ENCODE measurements around the gene SLC35F2.

The SLC35F2 gene

DNA sequence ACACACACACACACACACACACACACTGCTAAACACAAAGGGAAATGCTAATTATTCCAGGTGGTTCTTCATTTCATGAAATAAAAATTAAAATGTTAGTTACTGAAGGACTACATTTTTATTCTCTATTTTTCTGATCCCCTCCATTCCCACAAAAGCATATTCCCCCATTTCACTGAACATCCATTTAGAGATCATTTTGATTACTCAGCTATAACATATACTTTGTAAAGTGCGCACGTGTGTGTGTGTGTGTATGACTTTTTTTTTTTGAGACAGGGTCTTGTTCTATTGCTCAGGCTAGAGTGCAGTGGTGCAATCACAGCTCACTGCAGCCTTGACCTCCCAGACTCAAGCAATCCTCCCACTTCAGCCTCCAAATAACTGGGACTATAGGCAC is 42.6 kb downstream of the SLC35F2 start:
- no peak for TF ChIP-seq BACH2 (CRISPR knock-in tag; IDR thresholded peaks at IDR 0.05; ENCODE audit: borderline replicate concordance)
- no peak for TF ChIP-seq RARB (CRISPR knock-in tag; IDR thresholded peaks at IDR 0.05)
- TF ChIP-seq ZNF70 (CRISPR knock-in tag; IDR thresholded peaks at IDR 0.05): no peak
- TF ChIP-seq, protein P1, sequence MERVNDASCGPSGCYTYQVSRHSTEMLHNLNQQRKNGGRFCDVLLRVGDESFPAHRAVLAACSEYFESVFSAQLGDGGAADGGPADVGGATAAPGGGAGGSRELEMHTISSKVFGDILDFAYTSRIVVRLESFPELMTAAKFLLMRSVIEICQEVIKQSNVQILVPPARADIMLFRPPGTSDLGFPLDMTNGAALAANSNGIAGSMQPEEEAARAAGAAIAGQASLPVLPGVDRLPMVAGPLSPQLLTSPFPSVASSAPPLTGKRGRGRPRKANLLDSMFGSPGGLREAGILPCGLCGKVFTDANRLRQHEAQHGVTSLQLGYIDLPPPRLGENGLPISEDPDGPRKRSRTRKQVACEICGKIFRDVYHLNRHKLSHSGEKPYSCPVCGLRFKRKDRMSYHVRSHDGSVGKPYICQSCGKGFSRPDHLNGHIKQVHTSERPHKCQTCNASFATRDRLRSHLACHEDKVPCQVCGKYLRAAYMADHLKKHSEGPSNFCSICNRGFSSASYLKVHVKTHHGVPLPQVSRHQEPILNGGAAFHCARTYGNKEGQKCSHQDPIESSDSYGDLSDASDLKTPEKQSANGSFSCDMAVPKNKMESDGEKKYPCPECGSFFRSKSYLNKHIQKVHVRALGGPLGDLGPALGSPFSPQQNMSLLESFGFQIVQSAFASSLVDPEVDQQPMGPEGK (CRISPR knock-in tag; IDR thresholded peaks at IDR 0.05; ENCODE audit: borderline replicate concordance): no peak
- TF ChIP-seq, protein P2, sequence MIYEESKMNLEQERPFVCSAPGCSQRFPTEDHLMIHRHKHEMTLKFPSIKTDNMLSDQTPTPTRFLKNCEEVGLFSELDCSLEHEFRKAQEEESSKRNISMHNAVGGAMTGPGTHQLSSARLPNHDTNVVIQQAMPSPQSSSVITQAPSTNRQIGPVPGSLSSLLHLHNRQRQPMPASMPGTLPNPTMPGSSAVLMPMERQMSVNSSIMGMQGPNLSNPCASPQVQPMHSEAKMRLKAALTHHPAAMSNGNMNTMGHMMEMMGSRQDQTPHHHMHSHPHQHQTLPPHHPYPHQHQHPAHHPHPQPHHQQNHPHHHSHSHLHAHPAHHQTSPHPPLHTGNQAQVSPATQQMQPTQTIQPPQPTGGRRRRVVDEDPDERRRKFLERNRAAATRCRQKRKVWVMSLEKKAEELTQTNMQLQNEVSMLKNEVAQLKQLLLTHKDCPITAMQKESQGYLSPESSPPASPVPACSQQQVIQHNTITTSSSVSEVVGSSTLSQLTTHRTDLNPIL (CRISPR knock-in tag; IDR thresholded peaks at IDR 0.05; ENCODE audit: low read depth): no peak
- no peak for TF ChIP-seq ARNTL (CRISPR knock-in tag; IDR thresholded peaks at IDR 0.05; ENCODE audit: borderline replicate concordance, low read depth)
- no peak for TF ChIP-seq OSR1 (CRISPR knock-in tag; IDR thresholded peaks at IDR 0.05)
- no peak for ATAC-seq

DNA sequence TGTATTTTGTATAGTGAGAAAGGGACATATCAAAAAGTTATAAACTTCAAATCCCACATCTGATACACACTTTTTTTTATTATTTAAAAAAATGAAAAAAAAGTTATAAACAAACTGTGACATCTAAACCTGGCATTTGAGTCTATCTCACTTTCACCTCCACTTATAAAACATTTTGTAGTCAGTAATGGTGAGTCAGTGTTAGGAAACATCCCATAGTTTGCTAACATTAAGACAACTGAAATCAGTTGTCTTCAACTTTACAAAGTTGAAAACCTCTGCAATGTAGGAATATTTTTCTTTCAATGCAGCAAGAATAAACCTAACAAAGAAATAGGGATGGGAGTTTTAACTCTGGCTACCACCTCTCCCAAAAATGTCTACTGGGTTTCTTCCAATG is 47.7 kb downstream of the SLC35F2 start:
- TF ChIP-seq, protein P1 (CRISPR knock-in tag; IDR thresholded peaks at IDR 0.05; ENCODE audit: borderline replicate concordance): no peak
- TF ChIP-seq ZFP30 (CRISPR knock-in tag; IDR thresholded peaks at IDR 0.05) (no peak), ZC3H10 (CRISPR knock-in tag; IDR thresholded peaks at IDR 0.05) (no peak)
- no peak for ATAC-seq

DNA sequence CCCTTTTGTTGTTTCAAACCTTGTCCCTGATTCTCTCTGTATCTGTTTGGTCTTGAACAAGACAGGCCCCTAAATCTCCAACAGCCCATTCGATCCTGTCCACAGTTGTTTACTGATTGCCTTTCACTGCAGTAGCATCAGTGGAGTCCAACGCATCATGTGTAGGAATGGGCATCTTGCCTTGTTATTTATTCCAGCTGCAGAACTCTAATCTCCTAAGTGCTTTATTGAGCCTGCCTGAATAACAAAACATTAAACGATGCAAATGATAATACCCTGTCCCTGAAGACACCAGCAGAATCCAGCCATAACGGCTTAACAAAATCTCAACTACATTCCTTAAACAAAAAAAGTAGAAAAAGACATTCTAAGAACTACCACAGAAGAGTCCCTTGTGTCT is 50.1 kb downstream of the SLC35F2 start:
- ATAC-seq: no peak

DNA sequence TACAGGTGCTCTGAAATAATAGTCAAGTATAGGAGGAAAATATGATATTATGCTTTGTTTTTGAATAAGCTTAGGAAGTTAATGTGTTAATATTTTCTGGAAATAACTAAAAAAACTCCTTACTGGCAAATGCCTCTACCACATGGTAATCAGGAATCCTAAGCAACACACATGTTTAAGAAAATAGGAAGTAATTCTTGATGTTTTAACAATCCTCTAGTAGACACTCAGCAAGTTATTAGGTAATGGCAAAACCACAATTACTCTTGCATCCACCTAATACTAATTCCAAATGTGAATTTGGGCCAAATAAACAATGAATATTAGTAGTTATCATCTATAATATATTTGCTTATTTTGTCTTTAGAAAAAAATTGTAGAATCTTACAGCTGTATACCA is 53.6 kb downstream of the SLC35F2 start:
- no peak for ATAC-seq
- TF ChIP-seq RARB (CRISPR knock-in tag; IDR thresholded peaks at IDR 0.05) (no peak), ISL1 (CRISPR knock-in tag; IDR thresholded peaks at IDR 0.05) (no peak), TCF4 (CRISPR knock-in tag; IDR thresholded peaks at IDR 0.05; ENCODE audit: borderline replicate concordance) (no peak), ZNF70 (CRISPR knock-in tag; IDR thresholded peaks at IDR 0.05) (no peak), PPARA (CRISPR knock-in tag; IDR thresholded peaks at IDR 0.05; ENCODE audit: borderline replicate concordance) (no peak)
- TF ChIP-seq, protein P3, sequence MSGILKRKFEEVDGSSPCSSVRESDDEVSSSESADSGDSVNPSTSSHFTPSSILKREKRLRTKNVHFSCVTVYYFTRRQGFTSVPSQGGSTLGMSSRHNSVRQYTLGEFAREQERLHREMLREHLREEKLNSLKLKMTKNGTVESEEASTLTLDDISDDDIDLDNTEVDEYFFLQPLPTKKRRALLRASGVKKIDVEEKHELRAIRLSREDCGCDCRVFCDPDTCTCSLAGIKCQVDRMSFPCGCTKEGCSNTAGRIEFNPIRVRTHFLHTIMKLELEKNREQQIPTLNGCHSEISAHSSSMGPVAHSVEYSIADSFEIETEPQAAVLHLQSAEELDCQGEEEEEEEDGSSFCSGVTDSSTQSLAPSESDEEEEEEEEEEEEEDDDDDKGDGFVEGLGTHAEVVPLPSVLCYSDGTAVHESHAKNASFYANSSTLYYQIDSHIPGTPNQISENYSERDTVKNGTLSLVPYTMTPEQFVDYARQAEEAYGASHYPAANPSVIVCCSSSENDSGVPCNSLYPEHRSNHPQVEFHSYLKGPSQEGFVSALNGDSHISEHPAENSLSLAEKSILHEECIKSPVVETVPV (CRISPR knock-in tag; IDR thresholded peaks at IDR 0.05): no peak
- TF ChIP-seq, protein P1 (CRISPR knock-in tag; IDR thresholded peaks at IDR 0.05; ENCODE audit: borderline replicate concordance): no peak

More for the DNA sequence above, 50.1 kb downstream of the SLC35F2 start:
- TF ChIP-seq, protein P1 (CRISPR knock-in tag; IDR thresholded peaks at IDR 0.05; ENCODE audit: borderline replicate concordance): no peak
- no peak for TF ChIP-seq ISL1 (CRISPR knock-in tag; IDR thresholded peaks at IDR 0.05)
- TF ChIP-seq, protein P4, sequence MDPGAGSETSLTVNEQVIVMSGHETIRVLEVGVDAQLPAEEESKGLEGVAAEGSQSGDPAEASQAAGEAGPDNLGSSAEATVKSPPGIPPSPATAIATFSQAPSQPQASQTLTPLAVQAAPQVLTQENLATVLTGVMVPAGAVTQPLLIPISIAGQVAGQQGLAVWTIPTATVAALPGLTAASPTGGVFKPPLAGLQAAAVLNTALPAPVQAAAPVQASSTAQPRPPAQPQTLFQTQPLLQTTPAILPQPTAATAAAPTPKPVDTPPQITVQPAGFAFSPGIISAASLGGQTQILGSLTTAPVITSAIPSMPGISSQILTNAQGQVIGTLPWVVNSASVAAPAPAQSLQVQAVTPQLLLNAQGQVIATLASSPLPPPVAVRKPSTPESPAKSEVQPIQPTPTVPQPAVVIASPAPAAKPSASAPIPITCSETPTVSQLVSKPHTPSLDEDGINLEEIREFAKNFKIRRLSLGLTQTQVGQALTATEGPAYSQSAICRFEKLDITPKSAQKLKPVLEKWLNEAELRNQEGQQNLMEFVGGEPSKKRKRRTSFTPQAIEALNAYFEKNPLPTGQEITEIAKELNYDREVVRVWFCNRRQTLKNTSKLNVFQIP (CRISPR knock-in tag; IDR thresholded peaks at IDR 0.05; ENCODE audit: borderline replicate concordance, low read depth): no peak
- no peak for TF ChIP-seq SNAI2 (CRISPR knock-in tag; IDR thresholded peaks at IDR 0.05)
- no peak for TF ChIP-seq CSDC2 (CRISPR knock-in tag; IDR thresholded peaks at IDR 0.05)
- no peak for TF ChIP-seq ZFP30 (CRISPR knock-in tag; IDR thresholded peaks at IDR 0.05)
- TF ChIP-seq ZC3H10 (CRISPR knock-in tag; IDR thresholded peaks at IDR 0.05): no peak
- no peak for TF ChIP-seq TOX (CRISPR knock-in tag; IDR thresholded peaks at IDR 0.05; ENCODE audit: borderline replicate concordance)
- no peak for TF ChIP-seq ZNF565 (CRISPR knock-in tag; conservative IDR thresholded peaks at IDR 0.05; ENCODE audit: low read depth)
- TF ChIP-seq TCF4 (CRISPR knock-in tag; IDR thresholded peaks at IDR 0.05; ENCODE audit: borderline replicate concordance): no peak
- TF ChIP-seq ZNF70 (CRISPR knock-in tag; IDR thresholded peaks at IDR 0.05): no peak
- TF ChIP-seq ARNTL (CRISPR knock-in tag; IDR thresholded peaks at IDR 0.05; ENCODE audit: borderline replicate concordance, low read depth): no peak
- TF ChIP-seq PPARA (CRISPR knock-in tag; IDR thresholded peaks at IDR 0.05; ENCODE audit: borderline replicate concordance): no peak
- no peak for TF ChIP-seq ZNF8 (CRISPR knock-in tag; IDR thresholded peaks at IDR 0.05)
- TF ChIP-seq, protein P2 (CRISPR knock-in tag; IDR thresholded peaks at IDR 0.05; ENCODE audit: low read depth): no peak
- TF ChIP-seq ZFP3 (CRISPR knock-in tag; IDR thresholded peaks at IDR 0.05): no peak

Measured in SK-N-SH treated with all-trans-retinoic acid at 6 μM for 48 hours (cell line).